Left renal cortex interstitium (tissue), 4 donors: ENCODE data around the gene MYOD1. TPM values are rescaled to one million over a fixed set of nuclear protein-coding genes. Genes with fewer than 3 reads are reported as not detected.
A peak's percentile ranks its signal among the peaks of the same experiment; 100 is the strongest.

Source experiments
- DNase-seq, 4 donors: peaks; one replicate each; pipeline ENCODE4 v3.0.0-alpha.2; 2013; ENCODE audit warnings: low read depth in 4 of 4, low spot score in 2 of 4, missing footprints in 1 of 4
- polyA plus RNA-seq, 4 donors: library from polyadenylated mRNA; unstranded; fragments of 120-200 nt; gene quantifications; one replicate each; pipeline ENCODE4 v1.2.1, GENCODE V29; 2013; ENCODE audit not compliant: insufficient read length in 4 of 4

Gene MYOD1
- polyA plus RNA-seq, 4 donors = not detected

DNA sequence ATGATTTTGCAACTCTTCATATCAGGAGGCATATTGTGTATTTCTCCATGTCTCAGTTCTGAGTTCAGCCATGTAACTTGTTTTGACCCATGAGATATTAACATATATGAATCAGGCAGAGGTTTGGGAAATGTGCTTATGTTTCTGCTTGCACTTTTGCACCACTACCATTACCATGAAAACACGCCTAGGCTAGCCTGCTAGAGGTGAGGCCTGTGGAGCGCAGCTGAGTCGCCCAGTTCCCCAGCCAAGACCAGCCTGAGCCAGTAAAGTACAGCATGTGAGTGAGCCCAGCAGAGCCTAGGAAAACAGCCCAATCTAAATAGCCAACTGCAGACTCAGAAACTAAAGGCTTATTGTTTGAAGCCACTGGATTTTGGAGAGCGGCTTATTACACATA is 18.4 kb upstream of the MYOD1 start:
- no peak for DNase-seq

- DNase-seq = no peak
Observed at GRCh38 chr11:17702876-17703275, 16.5 kb upstream of the MYOD1 start.

DNA sequence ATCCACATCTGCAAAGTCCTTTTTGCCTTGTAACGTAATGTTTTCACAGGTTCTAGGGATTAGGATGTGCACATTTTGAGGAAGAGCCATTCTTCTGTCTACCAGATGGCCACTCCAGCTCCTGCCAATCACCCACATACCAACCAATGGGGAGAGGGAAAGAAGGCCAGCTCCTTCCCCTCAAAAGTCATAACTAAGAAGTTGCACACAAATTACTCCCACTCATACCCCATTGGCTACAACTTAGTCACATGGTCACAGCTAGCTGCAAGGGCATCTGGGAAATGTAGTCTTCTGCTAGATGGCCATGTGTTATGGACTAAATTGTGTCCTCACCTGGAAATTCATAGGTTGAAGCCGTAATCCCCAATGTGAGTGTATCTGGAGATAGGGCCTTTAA is 15.4 kb upstream of the MYOD1 start:
- DNase-seq = no peak

GRCh38 chr11:17707830-17708229 is 11.5 kb upstream of the MYOD1 start:
- no peak for DNase-seq

DNA sequence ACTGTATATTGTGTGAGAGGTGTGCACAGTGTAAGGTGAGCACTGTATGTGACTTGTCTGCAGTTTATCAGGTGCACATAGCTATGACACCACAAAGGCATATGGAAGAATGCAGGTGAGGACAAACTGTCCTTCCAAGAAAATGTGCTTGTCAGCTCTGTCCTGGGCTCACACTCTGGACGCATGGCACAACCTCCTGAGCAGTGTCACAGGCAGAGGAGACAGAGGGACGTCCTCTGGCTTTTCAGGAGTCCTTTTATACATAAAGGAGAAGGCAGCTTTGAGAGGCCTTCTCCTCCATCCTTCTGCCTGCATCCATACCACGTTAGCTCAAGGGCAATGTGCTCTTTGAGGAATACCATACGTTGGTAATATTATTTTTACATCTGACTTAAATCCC is 7.5 kb upstream of the MYOD1 start:
- DNase-seq = no peak

- no peak for DNase-seq
Observed at GRCh38 chr11:17713851-17714250, 5.5 kb upstream of the MYOD1 start.

GRCh38 chr11:17714356-17714854 is 5.0 kb upstream of the MYOD1 start:
- DNase-seq = no peak

DNA sequence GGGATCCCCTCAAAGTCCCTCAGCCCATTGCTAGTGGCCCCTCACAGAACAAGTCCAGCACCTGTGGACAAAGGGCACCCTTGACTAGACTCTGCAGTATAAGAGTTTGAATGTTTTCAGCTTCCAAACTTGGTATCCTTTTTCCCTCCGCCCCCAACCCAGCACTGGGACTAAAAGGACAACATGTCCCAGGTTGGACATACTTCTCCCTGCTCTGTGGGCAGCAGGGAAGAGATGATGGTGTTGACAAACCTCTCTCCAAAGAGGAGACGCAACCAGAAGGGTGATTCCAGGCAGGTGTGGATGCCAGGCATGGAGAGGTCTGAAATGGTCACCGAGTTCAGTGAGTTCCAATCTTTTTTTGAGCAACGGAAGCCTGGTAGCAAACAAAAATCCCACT is 4.5 kb upstream of the MYOD1 start:
- DNase-seq = no peak

GRCh38 chr11:17716807-17717206 is 2.6 kb upstream of the MYOD1 start:
- no peak for DNase-seq

DNA sequence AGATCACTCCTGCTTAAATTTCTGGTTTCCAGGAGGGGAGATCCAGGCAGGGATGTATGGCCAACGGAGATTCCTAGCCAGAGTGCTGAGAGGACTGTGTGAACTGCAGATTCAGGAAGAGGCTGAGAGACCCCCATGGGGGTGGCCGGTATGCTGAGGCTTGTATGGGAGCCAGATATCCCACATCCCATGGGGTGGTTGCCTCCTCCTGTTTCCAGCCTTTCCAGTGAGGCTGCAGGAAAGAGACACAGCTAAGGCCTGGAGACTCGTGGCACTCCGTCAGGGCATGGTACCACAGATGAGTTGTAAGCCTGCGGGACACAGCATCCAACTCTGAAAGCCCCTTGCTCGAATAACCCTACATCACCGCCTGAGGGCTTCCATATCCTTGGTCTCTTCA is 1.4 kb upstream of the MYOD1 start:
- DNase-seq = no peak

DNA sequence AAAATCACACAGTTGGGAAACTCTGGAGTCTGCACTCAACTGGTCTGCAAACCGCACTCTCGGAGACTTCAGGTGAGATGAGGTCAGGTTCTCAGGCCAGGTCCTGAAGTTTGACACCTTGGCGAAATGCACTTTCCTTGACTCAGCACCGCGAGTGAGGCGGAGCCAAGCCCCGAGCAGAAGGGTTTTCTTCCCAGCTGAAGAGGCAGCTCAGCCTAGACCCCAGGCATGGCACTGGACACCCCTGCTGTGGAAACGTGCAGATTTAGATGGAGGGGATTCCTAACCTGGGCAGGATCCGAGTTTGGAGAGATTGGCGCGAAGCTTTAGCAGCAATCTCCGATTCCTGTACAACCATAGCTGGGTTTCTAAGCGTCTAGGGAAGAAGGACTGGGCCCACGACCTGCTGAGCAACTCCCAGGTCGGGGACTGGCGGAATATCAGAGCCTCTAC is 835 bp upstream of the MYOD1 start:
- no peak for DNase-seq

GRCh38 chr11:17719938-17720795 is 796 bp downstream of the MYOD1 start:
- no peak for DNase-seq

GRCh38 chr11:17720796-17721171 is 1.4 kb downstream of the MYOD1 start:
- no peak for DNase-seq

DNA sequence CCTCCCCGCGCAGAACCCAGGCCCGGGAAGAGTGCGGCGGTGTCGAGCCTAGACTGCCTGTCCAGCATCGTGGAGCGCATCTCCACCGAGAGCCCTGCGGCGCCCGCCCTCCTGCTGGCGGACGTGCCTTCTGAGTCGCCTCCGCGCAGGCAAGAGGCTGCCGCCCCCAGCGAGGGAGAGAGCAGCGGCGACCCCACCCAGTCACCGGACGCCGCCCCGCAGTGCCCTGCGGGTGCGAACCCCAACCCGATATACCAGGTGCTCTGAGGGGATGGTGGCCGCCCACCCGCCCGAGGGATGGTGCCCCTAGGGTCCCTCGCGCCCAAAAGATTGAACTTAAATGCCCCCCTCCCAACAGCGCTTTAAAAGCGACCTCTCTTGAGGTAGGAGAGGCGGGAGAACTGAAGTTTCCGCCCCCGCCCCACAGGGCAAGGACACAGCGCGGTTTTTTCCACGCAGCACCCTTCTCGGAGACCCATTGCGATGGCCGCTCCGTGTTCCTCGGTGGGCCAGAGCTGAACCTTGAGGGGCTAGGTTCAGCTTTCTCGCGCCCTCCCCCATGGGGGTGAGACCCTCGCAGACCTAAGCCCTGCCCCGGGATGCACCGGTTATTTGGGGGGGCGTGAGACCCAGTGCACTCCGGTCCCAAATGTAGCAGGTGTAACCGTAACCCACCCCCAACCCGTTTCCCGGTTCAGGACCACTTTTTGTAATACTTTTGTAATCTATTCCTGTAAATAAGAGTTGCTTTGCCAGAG is 2.0 kb downstream of the MYOD1 start:
- no peak for DNase-seq

DNA sequence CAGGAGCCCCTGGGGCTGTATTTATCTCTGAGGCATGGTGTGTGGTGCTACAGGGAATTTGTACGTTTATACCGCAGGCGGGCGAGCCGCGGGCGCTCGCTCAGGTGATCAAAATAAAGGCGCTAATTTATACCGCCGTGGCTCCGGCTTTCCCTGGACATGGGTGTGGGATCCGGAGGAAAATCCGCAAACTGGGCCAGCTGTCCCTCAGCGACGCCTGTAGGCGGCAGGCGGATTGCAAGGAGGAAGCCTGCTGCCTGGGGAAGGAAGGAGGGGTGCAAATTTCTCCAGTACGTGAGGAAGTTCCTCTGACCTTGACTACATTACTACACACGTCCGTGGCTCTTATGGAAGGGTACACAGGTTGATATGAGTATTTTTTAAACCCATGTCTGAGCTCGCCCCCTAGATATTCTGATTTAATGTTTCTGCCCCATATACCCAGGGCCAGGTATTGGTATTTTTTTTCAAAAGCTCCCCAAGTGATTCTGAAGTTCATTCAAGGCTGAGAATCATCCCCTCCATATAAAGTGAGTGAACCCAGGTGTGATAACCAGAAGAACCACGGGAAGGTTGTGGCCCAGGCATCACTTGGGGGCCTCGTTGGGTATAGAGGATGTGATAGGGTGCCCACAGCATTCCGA is 2.8 kb downstream of the MYOD1 start:
- DNase-seq = no peak

- DNase-seq = no peak
Observed at GRCh38 chr11:17724020-17724908, 4.9 kb downstream of the MYOD1 start.

GRCh38 chr11:17725174-17725573 is 5.8 kb downstream of the MYOD1 start:
- no peak for DNase-seq

GRCh38 chr11:17730137-17730536 is 10.8 kb downstream of the MYOD1 start:
- DNase-seq = no peak

DNA sequence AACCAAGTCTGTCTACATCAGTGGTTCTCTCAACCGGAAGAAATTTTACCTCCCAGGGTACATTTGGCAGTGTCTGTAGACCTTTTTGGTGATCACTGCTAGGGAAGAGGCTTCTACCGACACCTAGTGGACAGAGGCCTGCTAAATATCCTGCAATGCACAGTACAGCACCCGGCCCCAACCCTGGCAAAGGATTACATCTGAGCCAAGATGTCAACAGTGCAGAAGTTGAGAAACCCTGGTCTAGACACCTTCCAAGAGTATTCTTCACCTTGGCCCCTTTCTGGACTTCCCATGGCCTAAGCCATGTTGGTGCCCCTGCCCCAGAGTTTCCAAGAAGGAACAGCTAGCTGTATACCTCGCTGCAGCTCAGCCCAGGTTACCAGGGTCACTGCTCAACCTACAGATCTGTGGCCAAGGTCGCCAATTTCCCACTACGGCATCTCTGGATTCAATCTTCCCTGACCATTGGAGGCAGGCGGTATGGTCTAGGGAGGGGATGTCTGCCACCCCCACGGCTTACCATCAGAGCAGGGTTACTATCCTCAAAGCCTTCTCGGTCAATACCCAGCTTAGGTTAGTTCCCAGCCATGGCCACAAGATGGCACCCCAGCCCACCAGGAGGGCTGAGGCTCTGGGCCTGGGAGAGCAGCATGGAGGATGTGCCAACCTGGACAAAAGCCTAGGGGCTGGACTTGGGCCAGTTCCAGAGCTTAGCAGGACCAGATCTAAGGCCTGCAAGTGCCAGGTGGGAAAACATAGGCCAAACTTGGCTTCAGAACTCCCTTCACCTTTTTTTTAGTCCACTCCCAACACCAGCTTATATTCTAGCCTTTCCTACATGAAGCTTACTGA is 11.5 kb downstream of the MYOD1 start:
- DNase-seq = peak in 2 of 4 donors; percentile 59 to 75
